Activated T-helper 1 cell treated with anti-CD3 and anti-CD28 coated beads, Interleukin-12 subunit alpha, Interleukin-12 subunit beta, Interleukin-2, Interleukin-4 antibody, amounts not matched to agents 30 ng/mL and 10 ng/mL and 1 ng/mL, durations not matched to agents 14 hours and 24 hours and 36 hours (primary cell): ENCODE results near the gene IGF2. TPM values are rescaled to one million over a fixed set of nuclear protein-coding genes. Genes with fewer than 3 reads are reported as not detected.

ENCODE experiments used
- DNase-seq: peaks from one replicate; pipeline ENCODE4 v3.0.0; 2021; ENCODE audit warnings: low spot score
- H3K27ac Mint-ChIP-seq: one replicate; pipeline ENCODE4 v1.8.0; 2021; ENCODE audit warnings: mild to moderate bottlenecking, mixed read lengths
- H3K27me3 Mint-ChIP-seq: one replicate; pipeline ENCODE4 v1.8.0; 2022; ENCODE audit warnings: mild to moderate bottlenecking, moderate library complexity, mixed read lengths; ENCODE audit not compliant: insufficient read depth
- H3K36me3 Mint-ChIP-seq: one replicate; pipeline ENCODE4 v1.8.0; 2021; ENCODE audit warnings: low read depth, mixed read lengths
- H3K4me1 Mint-ChIP-seq: one replicate; pipeline ENCODE4 v1.8.0; 2021; ENCODE audit warnings: low read depth, mixed read lengths
- H3K4me3 Mint-ChIP-seq: one replicate; pipeline ENCODE4 v1.8.0; 2021; ENCODE audit warnings: mild to moderate bottlenecking, moderate library complexity, mixed read lengths
- H3K9me3 Mint-ChIP-seq: one replicate; pipeline ENCODE4 v1.8.0; 2021; ENCODE audit warnings: mixed read lengths
- intact Hi-C: fragments of 100-400 bp; cut with micrococcal nuclease; formaldehyde crosslinking; loops from one replicate; pipeline ENCODE4 v1.15.1; 2024
- total RNA-seq: library from RNA; stranded (reverse); gene quantifications from 2 replicates; pipeline ENCODE4 v1.2.3, GENCODE V29; 2022

Gene IGF2
- total RNA-seq, 1 donor from 2014 or later: 1.5 TPM

- H3K9me3 Mint-ChIP-seq: no peaks in the 10 kb centered on the region
- no peaks in the 10 kb centered on the region for H3K36me3 Mint-ChIP-seq
- no peaks in the 10 kb centered on the region for H3K4me1 Mint-ChIP-seq
- intact Hi-C loops: no loop called here
- no peaks in the 10 kb centered on the region for H3K27me3 Mint-ChIP-seq
- DNase-seq: no peak
- H3K4me3 Mint-ChIP-seq: no peak overlapping the region
- no peak overlapping the region for H3K27ac Mint-ChIP-seq
Measured at GRCh38 chr11:2166091-2166851, 27.1 kb upstream of the IGF2 start.

DNA sequence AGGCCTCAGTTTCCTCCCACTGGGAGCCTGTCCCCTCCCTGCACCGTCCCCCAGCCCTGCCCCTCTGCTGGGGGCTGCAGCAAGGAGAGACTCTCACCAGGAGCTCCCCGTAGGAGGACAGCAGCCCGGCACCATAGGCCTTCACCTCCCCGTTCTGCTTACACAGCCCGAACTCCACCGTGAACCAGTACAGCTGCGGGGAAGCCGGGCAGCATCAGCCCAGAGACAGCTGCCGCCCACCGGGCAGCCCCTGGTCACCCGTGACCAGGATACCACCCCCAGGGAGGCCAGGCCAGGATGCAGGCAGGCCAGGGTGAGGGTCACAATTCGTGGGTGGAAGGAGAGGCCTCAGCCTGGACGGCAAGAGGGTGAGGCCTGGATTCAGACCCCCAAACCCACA, 26.4 kb upstream of the IGF2 start:
- no peak for DNase-seq
- H3K4me3 Mint-ChIP-seq: no peak overlapping the region
- H3K27ac Mint-ChIP-seq: no peak overlapping the region
- intact Hi-C loops: no loop called here
- no peaks in the 10 kb centered on the region for H3K27me3 Mint-ChIP-seq
- H3K9me3 Mint-ChIP-seq: no peaks in the 10 kb centered on the region
- no peaks in the 10 kb centered on the region for H3K36me3 Mint-ChIP-seq
- no peaks in the 10 kb centered on the region for H3K4me1 Mint-ChIP-seq

GRCh38 chr11:2164861-2165555, 25.8 kb upstream of the IGF2 start:
- Mint-ChIP-seq H3K36me3 (no peaks in the 10 kb centered on the region), H3K9me3 (no peaks in the 10 kb centered on the region), H3K4me3 (no peak overlapping the region), H3K4me1 (no peaks in the 10 kb centered on the region), H3K27me3 (no peaks in the 10 kb centered on the region), H3K27ac (no peak overlapping the region)
- intact Hi-C loops: no loop called here
- DNase-seq: no peak

- intact Hi-C loops: no loop called here
- Mint-ChIP-seq H3K27ac (no peak overlapping the region), H3K4me1 (no peaks in the 10 kb centered on the region), H3K4me3 (no peak overlapping the region), H3K27me3 (no peaks in the 10 kb centered on the region), H3K36me3 (no peaks in the 10 kb centered on the region), H3K9me3 (no peaks in the 10 kb centered on the region)
- no peak for DNase-seq
Measured at GRCh38 chr11:2164081-2164480, 24.9 kb upstream of the IGF2 start.

DNA sequence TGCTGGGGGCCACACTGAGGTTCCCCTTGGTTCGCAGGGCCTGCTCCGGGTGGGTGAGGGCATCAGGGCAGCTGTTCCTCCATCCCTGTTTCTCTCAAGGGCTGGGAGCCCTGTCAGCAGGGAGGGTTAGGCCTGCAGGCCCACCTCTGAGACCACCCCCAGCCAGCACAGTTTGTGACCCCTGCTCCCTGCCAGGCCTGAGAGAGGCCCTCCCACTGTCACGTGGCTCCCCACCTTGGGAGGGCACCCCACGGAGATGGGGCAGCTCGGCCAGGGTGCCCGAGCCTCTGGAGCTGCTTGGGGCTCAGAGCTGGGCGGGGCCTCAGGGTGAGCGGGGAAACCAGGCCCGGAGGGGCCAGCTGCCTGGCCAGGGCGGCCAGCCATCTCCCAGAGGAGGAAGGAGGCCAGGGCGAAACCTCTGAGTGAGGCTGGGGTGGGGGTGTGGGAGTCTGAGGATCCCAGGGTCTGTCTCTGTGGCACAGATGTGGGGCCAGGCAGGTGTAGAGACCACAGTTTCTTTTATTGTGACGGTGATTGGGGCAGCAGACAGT, 24.3 kb upstream of the IGF2 start:
- DNase-seq: no peak
- no peaks in the 10 kb centered on the region for H3K4me1 Mint-ChIP-seq
- H3K36me3 Mint-ChIP-seq: no peaks in the 10 kb centered on the region
- intact Hi-C loops: no loop called here
- H3K27ac Mint-ChIP-seq: no peak overlapping the region
- no peak overlapping the region for H3K4me3 Mint-ChIP-seq
- H3K27me3 Mint-ChIP-seq: no peaks in the 10 kb centered on the region
- H3K9me3 Mint-ChIP-seq: no peaks in the 10 kb centered on the region

DNA sequence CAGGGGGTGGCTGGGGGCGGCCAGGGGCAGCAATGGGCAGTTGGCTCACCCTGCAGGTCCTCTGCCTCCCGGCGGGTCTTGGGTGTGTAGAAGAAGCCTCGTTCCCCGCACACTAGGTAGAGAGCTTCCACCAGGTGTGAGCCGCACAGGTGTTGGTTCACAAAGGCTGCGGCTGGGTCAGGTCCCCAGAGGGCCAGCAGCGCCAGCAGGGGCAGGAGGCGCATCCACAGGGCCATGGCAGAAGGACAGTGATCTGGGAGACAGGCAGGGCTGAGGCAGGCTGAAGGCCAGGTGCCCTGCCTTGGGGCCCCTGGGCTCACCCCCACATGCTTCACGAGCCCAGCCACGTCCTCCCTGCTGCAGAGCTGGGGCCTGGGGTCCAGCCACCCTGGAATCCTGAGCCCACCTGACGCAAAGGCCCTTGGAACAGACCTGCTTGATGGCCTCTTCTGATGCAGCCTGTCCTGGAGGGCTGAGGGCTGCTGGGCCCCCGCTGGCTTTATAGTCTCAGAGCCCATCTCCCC, 21.6 kb upstream of the IGF2 start, which contains the start of gene INS:
TSS of gene INS (minus strand) at position 474 of the 524 bp plus-strand sequence. CDS start at position 236, 238 bp downstream.
- Mint-ChIP-seq H3K4me3 (no peak within 1 kb of the TSS), H3K27ac (no peak within 1 kb of the TSS), H3K9me3 (no peaks in the 10 kb centered on the region), H3K36me3 (no peaks in the 10 kb centered on the region), H3K27me3 (no peaks in the 10 kb centered on the region), H3K4me1 (no peaks in the 10 kb centered on the region)
- intact Hi-C loops: no loop called here
- DNase-seq: no peak

GRCh38 chr11:2159536-2160413, 20.6 kb upstream of the IGF2 start:
- H3K27ac Mint-ChIP-seq: no peak overlapping the region
- H3K9me3 Mint-ChIP-seq: no peaks in the 10 kb centered on the region
- no peaks in the 10 kb centered on the region for H3K4me1 Mint-ChIP-seq
- intact Hi-C loops: no loop called here
- H3K36me3 Mint-ChIP-seq: no peaks in the 10 kb centered on the region
- no peaks in the 10 kb centered on the region for H3K27me3 Mint-ChIP-seq
- H3K4me3 Mint-ChIP-seq: no peak overlapping the region
- DNase-seq: no peak

- Mint-ChIP-seq H3K9me3 (no peaks in the 10 kb centered on the region), H3K4me1 (no peaks in the 10 kb centered on the region), H3K27me3 (no peaks in the 10 kb centered on the region), H3K27ac (no peak overlapping the region), H3K4me3 (no peak overlapping the region), H3K36me3 (no peaks in the 10 kb centered on the region)
- no peak for DNase-seq
- intact Hi-C loops: no loop called here
Measured at GRCh38 chr11:2158966-2159365, 19.8 kb upstream of the IGF2 start.

DNA sequence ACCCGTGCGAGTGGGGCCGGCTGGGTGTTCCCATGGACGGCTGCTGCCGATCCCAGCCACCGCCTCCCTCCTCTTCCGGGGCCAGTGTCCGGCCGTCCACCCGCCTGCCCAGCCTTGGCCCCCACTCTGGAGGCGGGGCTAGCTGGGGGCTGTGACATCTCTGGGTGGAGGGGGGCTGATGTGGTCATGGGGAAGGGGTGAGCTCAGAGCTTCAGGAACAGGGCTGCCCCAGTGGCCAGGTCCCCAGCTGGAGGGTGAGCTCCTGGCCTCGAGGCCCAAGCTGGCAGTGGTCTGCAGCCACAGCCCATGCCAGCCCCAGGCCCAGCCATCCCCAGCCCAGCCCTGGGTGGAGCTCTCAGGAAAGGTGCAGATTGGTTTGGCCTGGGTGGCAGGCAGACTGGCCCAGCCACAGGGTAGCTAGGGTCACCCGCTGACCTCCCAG, 19.1 kb upstream of the IGF2 start:
- H3K36me3 Mint-ChIP-seq: no peaks in the 10 kb centered on the region
- no peaks in the 10 kb centered on the region for H3K9me3 Mint-ChIP-seq
- no peaks in the 10 kb centered on the region for H3K27me3 Mint-ChIP-seq
- no peak overlapping the region for H3K27ac Mint-ChIP-seq
- intact Hi-C loops: no loop called here
- no peaks in the 10 kb centered on the region for H3K4me1 Mint-ChIP-seq
- no peak for DNase-seq
- no peak overlapping the region for H3K4me3 Mint-ChIP-seq

GRCh38 chr11:2157294-2158040, 18.3 kb upstream of the IGF2 start:
- H3K4me3 Mint-ChIP-seq: no peak overlapping the region
- no peak overlapping the region for H3K27ac Mint-ChIP-seq
- no peak for DNase-seq
- no peaks in the 10 kb centered on the region for H3K27me3 Mint-ChIP-seq
- no peaks in the 10 kb centered on the region for H3K36me3 Mint-ChIP-seq
- intact Hi-C loops: no loop called here
- no peaks in the 10 kb centered on the region for H3K4me1 Mint-ChIP-seq
- no peaks in the 10 kb centered on the region for H3K9me3 Mint-ChIP-seq

DNA sequence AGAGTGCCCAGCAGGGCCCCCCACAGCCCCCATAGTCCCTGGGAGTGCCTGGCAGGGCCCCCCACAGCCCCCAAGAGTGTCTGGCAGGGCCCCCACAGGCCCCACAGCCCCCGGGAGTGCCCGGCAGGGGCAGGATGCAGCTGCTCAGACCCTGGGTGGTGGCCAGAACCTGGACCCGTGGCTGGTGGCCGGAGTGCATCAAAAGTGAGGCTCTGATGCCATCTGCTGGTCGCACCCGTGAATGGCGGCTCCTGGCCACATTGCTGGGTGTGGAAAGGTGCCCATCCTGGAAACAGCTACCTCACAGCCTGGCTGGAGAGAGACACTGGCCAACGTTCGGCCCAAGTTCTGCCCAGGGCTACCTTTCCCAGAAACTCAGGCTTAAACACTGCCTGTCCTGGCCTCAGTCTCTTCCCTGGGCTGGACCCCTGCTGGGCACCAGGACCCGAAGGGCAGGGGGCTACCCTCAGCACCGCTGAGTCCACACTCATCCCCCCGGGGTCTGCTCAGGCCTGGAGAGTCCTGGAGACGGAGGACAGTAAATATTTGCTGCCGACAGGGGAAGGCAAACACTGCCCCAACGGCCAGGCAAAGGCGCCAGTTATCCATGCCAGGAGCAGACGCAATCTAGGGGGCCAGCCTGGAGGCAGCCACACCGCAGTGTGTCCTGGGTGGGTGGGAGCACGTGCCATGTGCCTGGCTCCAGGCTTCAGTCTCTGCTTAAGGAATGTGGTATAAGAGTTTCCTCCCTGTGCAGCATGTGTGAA, 17.4 kb upstream of the IGF2 start:
- no peaks in the 10 kb centered on the region for H3K27me3 Mint-ChIP-seq
- intact Hi-C loops: loop anchor here (1.0 kb wide), 1 partner anchor 504 kb away; no protein-coding TSS in a partner anchor
- H3K36me3 Mint-ChIP-seq: no peaks in the 10 kb centered on the region
- no peak overlapping the region for H3K27ac Mint-ChIP-seq
- no peaks in the 10 kb centered on the region for H3K9me3 Mint-ChIP-seq
- H3K4me3 Mint-ChIP-seq: no peak overlapping the region
- H3K4me1 Mint-ChIP-seq: peaks cover 4% of the 10 kb centered on the region
- DNase-seq: peak; percentile 46
